Measurements from ENCODE around the gene LCE3B.
"Not testable (repeated sequence)": the region's sequence is repeated elsewhere in the genome, so short reads cannot be mapped to it uniquely, and the experiment has no call there.

LCE3B gene, protein sequence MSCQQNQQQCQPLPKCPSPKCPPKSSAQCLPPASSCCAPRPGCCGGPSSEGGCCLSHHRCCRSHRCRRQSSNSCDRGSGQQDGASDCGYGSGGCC

DNA sequence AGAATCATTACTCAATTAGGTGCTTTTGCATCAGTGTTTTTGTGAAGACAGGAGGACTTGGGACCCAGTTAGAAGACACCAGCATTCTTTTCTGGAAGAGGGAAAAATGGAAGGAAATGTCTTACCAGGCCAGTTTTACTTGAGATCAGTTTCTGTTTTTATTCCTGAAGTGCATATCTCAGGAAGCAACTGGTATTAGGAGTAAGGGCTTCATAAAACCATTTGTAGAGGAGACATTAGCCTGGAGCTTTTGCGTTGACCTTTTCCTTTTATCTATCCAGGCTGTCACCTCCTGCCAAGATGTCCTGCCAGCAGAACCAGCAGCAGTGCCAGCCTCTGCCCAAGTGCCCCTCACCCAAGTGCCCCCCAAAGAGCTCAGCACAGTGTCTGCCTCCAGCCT is at the start of gene LCE3B:
TSS of gene LCE3B (plus strand) at position 301 of the 400 bp plus-strand sequence. CDS start at position 301, 0 bp downstream.
- no peak for DNase-seq (ENCODE audit: low spot score)

DNA sequence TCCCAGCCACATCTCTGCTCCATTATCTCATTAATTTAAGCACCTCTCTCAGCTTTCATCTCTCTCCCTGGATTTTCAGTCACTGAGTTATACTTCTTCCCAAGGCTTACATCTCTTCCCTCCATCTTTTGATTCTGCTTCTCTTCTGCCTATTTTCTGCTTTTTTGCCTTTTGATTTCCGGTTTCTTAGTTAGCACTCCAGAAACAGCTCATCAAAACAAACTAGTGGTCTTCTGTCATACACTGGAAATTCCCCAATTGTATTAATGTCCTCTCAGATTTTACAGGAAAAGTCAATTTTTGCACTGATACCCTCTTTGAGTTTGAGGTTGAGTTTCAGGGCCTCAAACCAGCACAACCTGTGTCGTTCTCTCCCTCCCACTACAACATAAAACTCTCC is 48.5 kb upstream of the LCE3B start:
- DNase-seq (ENCODE audit: low spot score) = no peak

DNA sequence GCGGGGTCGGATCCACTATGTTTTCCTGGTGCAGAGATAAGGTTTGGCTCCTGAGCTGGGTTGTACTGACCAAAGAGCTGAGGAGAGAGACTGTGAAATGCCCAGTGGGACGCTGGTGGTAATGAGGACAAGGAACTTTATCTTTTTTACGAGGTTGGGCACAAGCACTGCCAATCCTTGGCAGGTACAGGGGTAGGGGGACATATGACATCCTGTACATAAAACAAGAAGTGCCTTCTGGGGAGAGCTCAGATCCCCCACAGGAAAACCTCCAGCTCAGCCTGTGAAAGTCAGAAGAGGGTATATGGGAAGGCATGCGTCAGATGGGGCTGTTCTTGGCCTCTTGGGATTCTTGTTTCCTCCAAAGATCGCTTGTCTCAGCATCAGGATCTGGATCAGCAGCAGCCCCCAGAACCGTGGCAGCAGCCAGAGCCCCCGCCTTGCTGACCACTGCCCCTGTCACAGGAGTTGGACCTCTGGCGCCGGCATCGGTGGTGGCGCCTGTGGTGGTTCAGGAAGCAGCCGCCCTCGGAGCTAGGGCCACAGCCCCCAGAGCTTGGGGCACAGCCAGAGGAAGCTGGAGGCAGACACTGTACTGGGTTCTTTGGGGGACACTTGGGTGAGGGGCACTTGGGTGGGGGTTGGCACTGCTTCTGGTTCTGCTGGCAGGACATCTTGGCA is 47.9 kb upstream of the LCE3B start:
- no peak for DNase-seq (ENCODE audit: low spot score)

DNA sequence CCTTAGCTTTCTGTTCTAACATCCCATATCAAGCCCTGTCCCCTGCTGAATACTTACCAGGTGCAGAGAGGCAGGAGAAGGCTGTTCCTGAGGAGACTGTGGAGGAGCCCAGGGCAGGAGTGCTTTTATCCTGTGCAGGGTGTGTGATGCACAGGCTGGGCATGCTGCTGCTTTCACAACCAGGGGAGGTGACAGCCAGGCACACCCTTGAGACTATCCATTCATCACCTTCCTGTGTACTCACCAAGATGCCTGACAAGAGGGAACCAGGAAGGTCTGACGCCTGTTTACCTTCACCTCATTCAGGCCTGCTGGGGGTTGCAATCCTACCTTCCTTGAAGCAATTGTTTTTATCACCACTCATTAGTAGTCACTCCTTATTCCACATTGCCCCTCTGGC is 46.9 kb upstream of the LCE3B start, which contains the start of gene LCE3E:
TSS of gene LCE3E (minus strand) at position 100 of the 400 bp plus-strand sequence. CDS start 572 bp downstream, outside the sequence.
- no peak for DNase-seq (ENCODE audit: low spot score)

DNA sequence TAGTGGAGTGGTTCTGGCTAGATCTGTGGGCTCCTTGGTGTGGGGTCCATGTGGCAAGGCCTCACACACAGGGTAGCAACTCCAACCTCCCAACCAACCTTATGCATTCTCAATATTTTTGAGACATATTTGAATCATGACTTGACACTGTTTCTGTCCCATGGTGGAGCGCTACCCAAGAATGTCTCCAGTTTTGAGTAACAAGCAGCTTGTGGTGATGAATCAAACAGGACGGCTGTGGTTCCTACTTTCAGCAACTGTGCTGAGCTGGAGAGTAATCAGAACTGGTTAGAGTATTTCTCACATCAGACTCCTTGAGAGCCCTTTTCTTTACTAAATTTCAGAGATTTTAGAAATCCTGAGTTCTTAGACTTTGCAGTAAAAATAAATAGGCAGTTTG is 36.4 kb upstream of the LCE3B start:
- DNase-seq (ENCODE audit: low spot score) = no peak

DNA sequence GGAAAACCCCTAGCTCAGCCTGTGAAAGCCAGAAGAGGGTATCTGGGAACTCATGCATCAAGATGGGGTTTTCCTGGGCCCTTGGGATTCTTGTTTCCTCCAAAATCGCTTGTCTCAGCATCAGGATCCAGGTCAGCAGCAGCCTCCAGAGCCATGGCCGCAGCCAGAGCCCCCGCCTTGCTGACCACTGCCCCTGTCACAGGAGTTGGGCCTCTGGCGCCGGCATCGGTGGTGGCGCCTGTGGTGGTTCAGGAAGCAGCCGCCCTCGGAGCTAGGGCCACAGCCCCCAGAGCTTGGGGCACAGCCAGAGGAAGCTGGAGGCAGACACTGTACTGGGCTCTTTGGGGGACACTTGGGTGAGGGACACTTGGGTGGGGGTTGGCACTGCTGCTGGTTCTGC is 34.1 kb upstream of the LCE3B start:
- DNase-seq (ENCODE audit: low spot score) = not testable (repeated sequence)

DNA sequence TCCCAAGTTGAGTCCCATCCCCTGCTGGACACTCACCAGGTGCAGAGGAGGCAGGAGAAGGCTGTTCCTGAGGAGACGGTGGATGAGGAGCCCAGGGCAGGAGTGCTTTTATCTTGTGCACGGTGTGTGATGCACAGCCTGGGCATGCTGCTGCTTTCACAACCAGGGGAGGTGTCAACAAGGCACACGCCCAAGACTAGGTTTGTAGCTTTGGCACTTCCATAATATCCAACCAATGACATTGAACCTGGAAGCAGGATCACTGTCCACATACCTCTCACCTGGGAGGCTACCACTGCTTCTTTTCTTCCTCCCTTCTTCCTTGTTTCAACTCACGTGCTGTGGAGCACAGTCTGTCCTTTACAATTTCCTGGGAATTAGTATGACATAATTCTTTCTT is 33.2 kb upstream of the LCE3B start, which contains the start of gene LCE3D:
TSS of gene LCE3D (minus strand) at position 84 of the 400 bp plus-strand sequence. CDS start 580 bp downstream, outside the sequence.
- no peak for DNase-seq (ENCODE audit: low spot score)

DNA sequence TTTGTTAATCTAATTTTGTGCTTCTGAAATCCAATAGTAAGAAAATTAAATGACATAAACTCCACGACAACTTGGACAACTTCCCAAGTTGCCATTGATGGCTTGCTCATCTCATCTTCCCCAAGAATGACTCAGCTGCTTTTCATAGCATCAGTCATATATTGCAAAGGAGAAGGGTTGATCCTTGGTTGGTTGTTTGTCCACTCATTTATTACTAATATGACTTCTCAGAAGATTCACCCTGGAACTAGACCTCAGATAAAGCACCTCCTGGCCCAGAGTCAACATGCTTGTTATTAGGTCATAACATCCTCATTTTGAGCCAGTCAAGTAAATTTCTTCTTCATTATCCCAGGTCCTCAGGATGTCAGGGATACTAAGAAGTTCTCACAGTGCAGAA is 31.0 kb upstream of the LCE3B start:
- no peak for DNase-seq (ENCODE audit: low spot score)

DNA sequence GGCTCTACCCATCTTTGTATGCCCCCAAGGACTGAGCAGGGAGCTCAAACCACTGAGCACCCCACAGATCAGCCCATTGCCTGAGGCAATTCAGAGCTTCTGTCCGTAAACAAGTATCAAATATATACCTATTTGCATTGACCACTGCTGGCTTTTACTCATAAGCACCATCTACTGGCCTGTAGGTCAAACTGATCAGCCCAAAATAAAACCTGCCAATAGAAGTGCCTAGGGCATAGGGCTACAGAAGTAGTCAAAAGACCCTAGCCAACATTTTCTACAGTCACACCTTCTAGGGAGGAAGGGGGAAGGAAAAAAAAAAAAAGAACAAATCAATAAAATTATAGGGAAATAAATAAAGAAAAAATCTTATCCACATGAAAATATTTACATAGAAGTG is 28.0 kb upstream of the LCE3B start:
- no peak for DNase-seq (ENCODE audit: low spot score)

DNA sequence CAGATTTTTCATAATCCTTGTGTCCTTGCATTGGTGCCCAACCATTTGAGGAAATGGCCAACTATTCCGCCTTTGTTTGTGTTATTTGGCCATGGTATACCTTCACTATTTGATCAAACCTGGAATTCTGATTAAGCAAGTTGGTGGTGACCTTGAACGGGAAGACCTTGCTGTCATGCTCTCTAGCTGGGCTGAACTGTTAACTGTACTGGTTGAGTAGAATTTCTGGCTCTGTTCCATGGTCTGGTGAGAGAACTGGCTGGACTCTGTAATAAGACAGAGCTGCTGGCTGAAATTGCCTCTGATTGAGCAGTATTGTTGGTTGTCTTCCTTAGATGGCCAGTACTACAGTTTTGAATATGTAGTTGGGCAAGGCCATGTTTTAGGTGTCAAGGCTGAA is 16.6 kb upstream of the LCE3B start:
- no peak for DNase-seq (ENCODE audit: low spot score)

DNA sequence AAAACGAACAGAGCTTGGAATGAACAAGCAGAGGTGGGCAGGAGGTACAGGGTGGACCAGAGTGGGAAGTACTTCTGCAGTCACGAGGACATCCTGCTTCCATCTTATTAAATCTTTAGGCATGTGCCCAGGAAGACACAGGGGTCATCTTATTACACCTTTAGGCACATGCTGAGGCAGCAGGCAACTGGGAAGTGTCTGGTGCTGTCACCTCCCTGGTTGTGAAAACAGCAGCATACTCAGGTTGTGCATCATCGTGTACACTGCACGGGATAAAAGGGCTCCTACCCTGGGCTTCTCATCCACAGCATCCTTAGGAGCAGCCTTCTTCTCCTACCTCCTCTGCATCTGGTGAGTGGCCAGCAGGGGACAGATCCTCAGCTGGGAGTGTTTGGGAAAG is 13.7 kb upstream of the LCE3B start, which contains the start of gene LCE3C:
TSS of gene LCE3C (plus strand) at position 301 of the 400 bp plus-strand sequence. CDS start 498 bp downstream, outside the sequence.
- no peak for DNase-seq (ENCODE audit: low spot score)

DNA sequence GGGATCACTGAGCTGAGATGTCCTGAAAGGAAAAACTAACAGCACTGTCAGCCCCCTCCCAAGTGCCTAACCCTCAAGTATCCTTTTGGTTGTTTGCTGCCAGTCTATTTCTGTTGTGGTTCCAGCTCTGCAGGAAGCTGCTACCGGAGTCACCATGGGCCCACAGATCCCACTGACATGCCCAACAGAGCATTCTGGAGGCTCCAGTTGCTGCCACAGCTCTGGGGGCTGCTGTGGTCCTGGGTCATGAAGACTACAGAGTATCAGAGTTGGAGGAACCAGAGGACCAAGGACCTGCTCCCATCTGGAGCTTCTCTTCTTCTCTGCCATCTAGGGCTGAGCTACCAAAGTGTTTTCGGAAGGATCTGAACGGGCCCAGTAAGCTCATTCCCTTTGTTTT is 8.4 kb downstream of the LCE3B start:
- DNase-seq (ENCODE audit: low spot score) = no peak

DNA sequence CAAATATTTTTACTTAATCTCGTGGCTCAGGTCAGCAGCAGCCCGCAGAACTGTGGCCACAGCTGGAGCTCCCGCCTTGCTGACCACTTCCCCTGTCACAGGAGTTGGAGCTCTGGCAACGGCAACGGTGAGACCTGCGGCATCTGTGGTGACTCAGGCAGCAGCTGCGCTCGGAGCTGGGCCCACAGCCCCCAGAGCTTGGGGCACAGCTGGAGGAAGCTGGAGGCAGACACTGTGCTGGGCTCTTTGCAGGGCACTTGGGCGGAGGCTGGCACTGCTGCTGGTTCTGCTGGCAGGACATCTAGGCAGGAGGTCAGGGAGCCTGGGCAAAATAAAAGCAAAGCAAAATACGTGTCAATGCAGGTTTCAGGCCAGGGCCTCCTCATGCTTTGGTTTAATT is 9.2 kb downstream of the LCE3B start, which contains the start of gene LCE3A:
TSS of gene LCE3A (minus strand) at position 301 of the 400 bp plus-strand sequence. CDS start at position 301, 0 bp downstream.
- no peak for DNase-seq (ENCODE audit: low spot score)

DNA sequence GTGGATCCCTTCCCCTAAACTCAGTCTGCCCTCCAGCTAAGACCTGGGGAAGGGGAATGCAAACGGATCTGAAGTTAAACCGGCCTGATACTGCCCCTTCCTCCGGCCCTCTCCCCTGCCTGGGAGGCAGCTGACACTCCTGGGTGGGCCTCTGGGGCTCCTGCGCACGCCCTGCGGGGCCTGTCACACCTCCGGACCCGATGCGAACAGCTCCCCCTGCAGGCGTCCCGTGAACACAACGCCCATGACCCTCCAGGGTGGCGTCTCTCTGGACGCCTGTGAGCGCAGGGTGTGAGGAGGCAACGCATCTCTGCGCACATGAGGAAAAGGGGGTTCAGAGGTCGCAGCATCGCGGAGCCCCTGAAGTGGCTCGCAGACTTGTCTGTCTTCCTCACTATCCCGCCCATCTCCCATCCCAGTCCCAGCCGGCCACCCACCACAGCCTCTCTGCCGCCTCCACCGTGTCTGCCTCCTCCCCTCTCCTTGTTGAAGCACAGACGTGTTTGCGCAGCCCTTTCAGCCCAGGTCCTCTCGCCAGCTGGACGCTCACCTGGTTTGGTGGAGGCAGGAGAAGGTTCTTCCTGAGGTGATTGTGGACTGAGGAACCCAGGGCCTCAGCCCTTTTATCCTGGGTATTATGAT is 9.7 kb downstream of the LCE3B start:
- no peak for DNase-seq (ENCODE audit: low spot score)

DNA sequence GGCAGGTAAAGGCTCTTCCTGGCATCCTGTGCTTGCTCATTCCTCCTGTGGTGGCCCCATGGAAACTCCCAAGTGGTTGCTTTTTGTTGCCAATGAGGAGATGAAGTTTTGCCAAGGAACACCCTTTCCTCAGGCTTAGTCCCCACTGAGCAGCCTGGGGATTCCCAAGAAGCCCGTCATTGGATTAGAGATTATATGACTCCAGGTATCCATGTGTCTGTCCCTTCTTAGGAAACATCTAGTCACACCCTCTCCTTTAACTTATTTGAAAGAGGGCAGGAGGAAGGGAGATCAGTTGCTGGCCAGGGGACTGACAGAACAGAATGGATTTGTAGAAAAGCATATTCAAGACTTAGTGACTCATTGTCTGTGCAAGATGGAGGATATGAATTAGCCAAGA is 13.1 kb downstream of the LCE3B start:
- DNase-seq (ENCODE audit: low spot score) = no peak

DNA sequence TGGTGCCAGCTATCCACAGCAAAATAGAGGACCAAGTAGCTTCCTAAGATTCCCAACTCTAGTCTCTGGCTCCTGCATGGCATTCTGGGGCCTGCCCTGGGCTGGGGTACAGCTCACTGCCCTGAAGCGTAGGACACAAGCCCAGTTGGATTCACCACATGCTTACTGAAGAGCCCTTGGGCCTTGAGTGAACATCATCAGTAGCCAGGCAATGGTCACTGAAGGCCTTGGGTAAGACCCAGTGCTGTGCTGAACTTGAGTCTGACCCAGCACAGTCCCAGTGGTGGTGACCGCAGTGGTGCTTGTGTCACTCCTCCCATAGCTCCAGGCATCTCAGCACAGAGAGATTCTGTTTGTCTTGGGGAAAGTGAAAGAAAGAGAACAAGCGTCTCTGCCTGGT is 17.0 kb downstream of the LCE3B start:
- no peak for DNase-seq (ENCODE audit: low spot score)

DNA sequence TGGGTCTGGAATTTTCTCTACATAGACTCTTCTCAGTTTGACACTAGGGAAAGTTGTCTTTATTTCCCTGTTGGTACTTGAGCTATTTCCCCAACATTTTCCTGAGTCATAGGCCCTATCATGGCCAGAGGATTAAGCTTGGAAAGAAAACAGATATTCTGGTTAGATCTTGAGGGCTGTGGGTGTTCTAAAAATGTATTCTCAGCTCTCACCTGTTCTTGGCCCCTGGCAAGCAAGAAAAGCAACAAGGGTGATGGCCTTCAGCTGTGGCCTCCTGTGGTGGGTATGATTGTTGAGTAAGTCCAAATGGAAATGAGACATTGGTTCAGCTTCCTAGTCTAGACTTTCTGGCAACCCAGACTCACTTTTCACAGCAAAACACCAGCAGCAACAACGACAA is 26.7 kb downstream of the LCE3B start:
- DNase-seq (ENCODE audit: low spot score) = no peak

DNA sequence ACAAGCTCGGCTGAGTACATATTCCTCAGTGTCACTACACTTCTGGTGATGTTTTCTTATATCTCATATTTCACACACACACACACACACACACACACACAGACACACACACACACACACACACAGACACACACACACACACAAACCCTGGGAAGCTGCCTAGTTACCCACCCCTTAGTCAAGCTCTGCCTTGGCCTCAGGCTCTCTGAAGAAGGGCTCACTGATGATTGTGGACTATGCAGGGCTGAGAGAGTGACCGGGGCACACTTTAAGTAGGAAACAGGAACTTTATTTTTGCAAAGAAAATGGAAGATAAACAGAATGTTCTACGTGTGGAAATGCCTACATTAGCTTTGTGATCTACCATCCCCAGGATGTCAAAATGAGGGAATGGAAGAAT is 30.3 kb downstream of the LCE3B start:
- DNase-seq (ENCODE audit: low spot score) = no peak

DNA sequence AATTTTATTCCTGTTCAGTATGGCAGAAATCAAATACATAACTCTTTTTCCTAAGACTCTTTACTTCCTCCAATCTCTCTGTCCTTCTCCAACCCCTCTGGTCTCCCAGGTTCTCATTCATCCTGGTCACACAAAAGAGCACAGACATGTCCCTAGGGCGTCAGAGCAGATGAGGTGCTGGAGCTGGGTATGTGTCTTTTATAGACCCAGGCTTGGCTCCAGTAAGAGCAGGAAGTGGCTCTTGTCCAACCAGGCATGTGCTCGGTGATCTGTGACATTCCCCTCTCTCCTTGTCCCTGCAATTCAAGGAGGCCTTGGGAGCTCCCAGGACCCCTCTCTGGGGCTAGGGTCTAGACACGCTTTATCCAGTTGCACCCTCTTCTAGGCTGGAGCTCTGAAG is 31.5 kb downstream of the LCE3B start:
- DNase-seq (ENCODE audit: low spot score) = no peak

DNA sequence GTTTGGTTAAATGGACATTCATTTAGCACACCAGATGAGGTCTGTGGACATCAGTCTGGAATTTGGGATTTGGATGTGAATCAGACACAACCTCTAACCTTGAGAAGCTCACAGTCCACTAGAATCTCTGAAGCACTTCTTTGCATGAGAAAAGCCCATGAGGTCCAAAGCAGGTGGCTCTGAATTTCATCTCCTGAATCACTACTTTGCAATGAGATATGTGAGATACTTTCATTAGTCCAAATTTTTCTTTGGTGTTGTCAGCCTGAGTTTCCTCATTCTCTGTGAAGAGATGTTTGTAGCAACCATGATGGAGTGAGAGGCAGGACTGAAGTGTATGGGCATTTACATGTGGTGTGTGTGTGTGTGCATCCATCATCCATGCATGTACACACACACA is 33.0 kb downstream of the LCE3B start:
- DNase-seq (ENCODE audit: low spot score) = no peak

DNA sequence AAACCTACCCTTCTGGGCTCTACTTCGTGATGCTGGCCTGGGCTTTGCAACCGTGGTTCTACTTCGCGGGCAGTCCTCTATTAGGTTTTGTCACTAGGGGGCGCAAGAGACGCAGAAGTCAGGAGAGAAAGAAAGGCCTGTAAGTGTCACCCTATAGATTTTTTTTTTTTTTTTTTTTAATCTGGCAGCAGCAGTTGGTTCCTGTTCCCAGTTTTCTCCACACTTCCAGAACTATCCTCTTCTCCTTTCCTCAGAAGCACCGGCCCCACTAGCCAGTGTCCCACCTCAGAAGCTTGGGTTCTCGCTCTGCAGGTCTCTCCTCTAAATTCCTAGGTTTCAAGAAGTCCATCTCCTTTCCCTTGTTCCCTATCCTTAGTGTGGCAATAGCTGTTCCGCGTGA is 40.5 kb downstream of the LCE3B start:
- peak; percentile 44 for DNase-seq (ENCODE audit: low spot score)

DNA sequence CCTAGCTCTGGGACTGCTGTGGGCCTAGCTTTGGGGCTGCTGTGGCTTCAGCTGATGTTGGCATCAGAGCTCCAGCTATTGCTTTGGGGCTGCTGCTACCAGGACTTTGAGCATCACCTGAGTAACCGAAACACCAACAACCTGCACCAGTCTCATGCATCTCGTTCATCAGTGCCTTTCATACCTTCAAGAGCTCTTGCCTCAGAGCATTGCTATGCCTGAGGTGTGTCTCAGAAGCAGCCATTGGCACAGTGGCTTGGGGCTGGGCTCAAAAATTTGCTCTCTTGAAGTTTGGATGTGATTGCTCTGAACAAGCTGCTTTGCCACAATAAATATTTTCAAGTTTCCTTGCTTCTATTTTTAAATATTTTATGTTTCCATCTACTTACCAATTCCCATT is 42.8 kb downstream of the LCE3B start:
- no peak for DNase-seq (ENCODE audit: low spot score)

DNA sequence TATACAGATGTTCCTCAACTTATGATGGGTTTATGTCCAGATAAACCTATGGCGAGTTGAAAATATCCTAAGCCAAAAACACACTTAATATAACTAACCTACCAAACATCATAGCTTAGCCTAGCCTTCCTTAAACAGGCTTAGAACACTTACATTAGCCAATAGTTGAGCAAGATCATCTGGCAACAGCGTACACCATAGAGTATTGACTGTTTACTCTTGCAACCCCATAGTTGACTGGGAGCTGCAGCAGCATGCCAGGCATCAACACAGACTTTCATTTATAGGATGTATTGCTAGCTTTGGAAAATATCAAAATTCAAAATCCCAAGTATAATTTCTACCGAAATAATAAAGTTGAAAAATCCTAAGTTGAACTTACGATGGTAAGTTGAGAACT is 44.1 kb downstream of the LCE3B start:
- no peak for DNase-seq (ENCODE audit: low spot score)
